Neural cell (in vitro differentiated cells): ENCODE results near the gene FOXO3B.
"Not testable (repeated sequence)": the region's sequence is repeated elsewhere in the genome, so short reads cannot be mapped to it uniquely, and the experiment has no call there.

ENCODE experiments used
- EZH2 ChIP-seq: fragments of 200-600, 300-800 bp; shearing (Covaris generic), sonication (generic); IDR thresholded peaks from 2 replicates; pipeline ENCODE4 v1.6.1; 2014; ENCODE audit warnings: antibody characterized with exemption, low read length, borderline replicate concordance, mild to moderate bottlenecking; ENCODE audit not compliant: insufficient read depth, poor library complexity, severe bottlenecking
- POLR2AphosphoS5 ChIP-seq: IDR thresholded peaks from 2 replicates; pipeline ENCODE4 v1.6.1; 2012
- RAD21 ChIP-seq: fragments of 450-650 bp; conservative IDR thresholded peaks from 2 replicates; pipeline ENCODE4 v1.6.1; 2014; ENCODE audit warnings: antibody characterized with exemption, mild to moderate bottlenecking, moderate library complexity
- TAF1 ChIP-seq: IDR thresholded peaks from 2 replicates; pipeline ENCODE4 v1.6.1; 2012; ENCODE audit warnings: low read depth
- TF ChIP-seq, protein P1 (sequence below): fragments of 450-650 bp; IDR thresholded peaks from 2 replicates; pipeline ENCODE4 v1.5.1; 2014; ENCODE audit warnings: antibody characterized with exemption, mild to moderate bottlenecking, moderate library complexity; ENCODE audit not compliant: poor library complexity, severe bottlenecking
- TF ChIP-seq, protein P2 (sequence below): IDR thresholded peaks from 2 replicates; pipeline ENCODE4 v1.6.1; 2012; ENCODE audit warnings: borderline replicate concordance

DNA sequence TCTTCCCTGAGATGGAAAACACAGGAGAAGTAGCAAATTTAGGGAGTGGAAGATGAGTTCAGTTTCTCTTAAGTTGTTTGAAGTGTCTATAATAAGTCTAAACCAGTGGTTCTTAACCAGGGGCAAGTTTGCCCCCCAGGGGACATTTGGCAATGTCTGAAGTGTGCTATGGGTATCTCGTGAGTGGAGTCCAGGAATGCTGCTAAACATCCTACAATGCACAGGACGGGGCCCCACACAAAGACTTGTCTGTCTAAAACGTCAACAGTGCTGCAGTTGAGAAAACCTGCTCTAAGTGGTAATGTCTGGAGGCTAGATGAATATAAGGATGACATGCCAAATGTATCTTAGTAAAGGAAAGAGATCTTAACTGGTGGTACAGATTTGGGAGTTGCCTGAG, 23.8 kb upstream of the FOXO3B start:
- TF ChIP-seq, protein P1, sequence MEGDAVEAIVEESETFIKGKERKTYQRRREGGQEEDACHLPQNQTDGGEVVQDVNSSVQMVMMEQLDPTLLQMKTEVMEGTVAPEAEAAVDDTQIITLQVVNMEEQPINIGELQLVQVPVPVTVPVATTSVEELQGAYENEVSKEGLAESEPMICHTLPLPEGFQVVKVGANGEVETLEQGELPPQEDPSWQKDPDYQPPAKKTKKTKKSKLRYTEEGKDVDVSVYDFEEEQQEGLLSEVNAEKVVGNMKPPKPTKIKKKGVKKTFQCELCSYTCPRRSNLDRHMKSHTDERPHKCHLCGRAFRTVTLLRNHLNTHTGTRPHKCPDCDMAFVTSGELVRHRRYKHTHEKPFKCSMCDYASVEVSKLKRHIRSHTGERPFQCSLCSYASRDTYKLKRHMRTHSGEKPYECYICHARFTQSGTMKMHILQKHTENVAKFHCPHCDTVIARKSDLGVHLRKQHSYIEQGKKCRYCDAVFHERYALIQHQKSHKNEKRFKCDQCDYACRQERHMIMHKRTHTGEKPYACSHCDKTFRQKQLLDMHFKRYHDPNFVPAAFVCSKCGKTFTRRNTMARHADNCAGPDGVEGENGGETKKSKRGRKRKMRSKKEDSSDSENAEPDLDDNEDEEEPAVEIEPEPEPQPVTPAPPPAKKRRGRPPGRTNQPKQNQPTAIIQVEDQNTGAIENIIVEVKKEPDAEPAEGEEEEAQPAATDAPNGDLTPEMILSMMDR = not testable (repeated sequence)
- not testable (repeated sequence) for TF ChIP-seq EZH2, TAF1, POLR2AphosphoS5, RAD21
- TF ChIP-seq, protein P2, sequence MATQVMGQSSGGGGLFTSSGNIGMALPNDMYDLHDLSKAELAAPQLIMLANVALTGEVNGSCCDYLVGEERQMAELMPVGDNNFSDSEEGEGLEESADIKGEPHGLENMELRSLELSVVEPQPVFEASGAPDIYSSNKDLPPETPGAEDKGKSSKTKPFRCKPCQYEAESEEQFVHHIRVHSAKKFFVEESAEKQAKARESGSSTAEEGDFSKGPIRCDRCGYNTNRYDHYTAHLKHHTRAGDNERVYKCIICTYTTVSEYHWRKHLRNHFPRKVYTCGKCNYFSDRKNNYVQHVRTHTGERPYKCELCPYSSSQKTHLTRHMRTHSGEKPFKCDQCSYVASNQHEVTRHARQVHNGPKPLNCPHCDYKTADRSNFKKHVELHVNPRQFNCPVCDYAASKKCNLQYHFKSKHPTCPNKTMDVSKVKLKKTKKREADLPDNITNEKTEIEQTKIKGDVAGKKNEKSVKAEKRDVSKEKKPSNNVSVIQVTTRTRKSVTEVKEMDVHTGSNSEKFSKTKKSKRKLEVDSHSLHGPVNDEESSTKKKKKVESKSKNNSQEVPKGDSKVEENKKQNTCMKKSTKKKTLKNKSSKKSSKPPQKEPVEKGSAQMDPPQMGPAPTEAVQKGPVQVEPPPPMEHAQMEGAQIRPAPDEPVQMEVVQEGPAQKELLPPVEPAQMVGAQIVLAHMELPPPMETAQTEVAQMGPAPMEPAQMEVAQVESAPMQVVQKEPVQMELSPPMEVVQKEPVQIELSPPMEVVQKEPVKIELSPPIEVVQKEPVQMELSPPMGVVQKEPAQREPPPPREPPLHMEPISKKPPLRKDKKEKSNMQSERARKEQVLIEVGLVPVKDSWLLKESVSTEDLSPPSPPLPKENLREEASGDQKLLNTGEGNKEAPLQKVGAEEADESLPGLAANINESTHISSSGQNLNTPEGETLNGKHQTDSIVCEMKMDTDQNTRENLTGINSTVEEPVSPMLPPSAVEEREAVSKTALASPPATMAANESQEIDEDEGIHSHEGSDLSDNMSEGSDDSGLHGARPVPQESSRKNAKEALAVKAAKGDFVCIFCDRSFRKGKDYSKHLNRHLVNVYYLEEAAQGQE = not testable (repeated sequence)
